22Rv1 (cell line): ENCODE measurements around the gene RIT1.

Experiments used
- ZFX ChIP-seq: fragments of 450-650 bp; IDR thresholded peaks from 2 replicates; pipeline ENCODE4 v1.6.1; 2017; ENCODE audit warnings: antibody characterized with exemption, borderline replicate concordance
- TF ChIP-seq, protein P1 (sequence below): fragments of 450-650 bp; IDR thresholded peaks from 2 replicates; pipeline ENCODE4 v1.5.1; 2017; ENCODE audit warnings: mild to moderate bottlenecking

DNA sequence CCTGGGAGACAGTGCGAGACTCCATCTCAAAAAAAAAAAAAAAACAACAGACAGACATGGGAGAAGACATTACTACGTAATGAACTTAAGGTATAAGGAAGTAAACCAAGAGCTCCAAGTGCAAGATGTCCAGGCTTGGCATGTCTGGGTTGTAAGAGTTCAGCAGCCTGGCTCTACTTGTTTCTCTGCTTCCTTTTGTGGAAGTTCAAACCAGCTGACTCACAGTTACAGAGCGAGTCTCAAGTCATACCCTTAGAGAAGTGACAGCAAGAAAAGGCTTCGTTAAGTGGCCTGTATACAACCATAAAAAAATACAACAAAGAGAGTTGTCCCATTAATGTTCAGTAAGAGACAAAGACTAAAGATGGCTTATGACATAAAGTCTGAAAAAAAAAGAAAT, 1.3 kb downstream of the RIT1 start:
- TF ChIP-seq, protein P1, sequence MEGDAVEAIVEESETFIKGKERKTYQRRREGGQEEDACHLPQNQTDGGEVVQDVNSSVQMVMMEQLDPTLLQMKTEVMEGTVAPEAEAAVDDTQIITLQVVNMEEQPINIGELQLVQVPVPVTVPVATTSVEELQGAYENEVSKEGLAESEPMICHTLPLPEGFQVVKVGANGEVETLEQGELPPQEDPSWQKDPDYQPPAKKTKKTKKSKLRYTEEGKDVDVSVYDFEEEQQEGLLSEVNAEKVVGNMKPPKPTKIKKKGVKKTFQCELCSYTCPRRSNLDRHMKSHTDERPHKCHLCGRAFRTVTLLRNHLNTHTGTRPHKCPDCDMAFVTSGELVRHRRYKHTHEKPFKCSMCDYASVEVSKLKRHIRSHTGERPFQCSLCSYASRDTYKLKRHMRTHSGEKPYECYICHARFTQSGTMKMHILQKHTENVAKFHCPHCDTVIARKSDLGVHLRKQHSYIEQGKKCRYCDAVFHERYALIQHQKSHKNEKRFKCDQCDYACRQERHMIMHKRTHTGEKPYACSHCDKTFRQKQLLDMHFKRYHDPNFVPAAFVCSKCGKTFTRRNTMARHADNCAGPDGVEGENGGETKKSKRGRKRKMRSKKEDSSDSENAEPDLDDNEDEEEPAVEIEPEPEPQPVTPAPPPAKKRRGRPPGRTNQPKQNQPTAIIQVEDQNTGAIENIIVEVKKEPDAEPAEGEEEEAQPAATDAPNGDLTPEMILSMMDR, result no peak
- TF ChIP-seq ZFX, result no peak
